Hepatocyte (in vitro differentiated cells): Measurements from ENCODE around the gene CRLF2. TPM values are rescaled to one million over a fixed set of nuclear protein-coding genes. Genes with fewer than 3 reads are reported as not detected.
"Not testable (repeated sequence)": the region's sequence is repeated elsewhere in the genome, so short reads cannot be mapped to it uniquely, and the experiment has no call there.

Experiments
- DNase-seq: peaks from one replicate; pipeline ENCODE4 v3.0.0-alpha.2; 2016; ENCODE audit warnings: low spot score
- H2AFZ ChIP-seq: fragments of 200-600 bp; sonication (generic); 2 replicates; pipeline ENCODE4 v1.6.0; 2016; ENCODE audit warnings: antibody characterized with exemption, mild to moderate bottlenecking
- H3K27ac ChIP-seq: fragments of 200-600 bp; sonication (generic); 2 replicates; pipeline ENCODE4 v1.5.1; 2016; ENCODE audit warnings: mild to moderate bottlenecking
- H3K27me3 ChIP-seq: fragments of 200-600 bp; sonication (generic); 2 replicates; pipeline ENCODE4 v1.6.1; 2016
- H3K36me3 ChIP-seq: fragments of 200-600 bp; sonication (generic); replicated peaks from 2 replicates; pipeline ENCODE4 v1.5.1; 2016; ENCODE audit warnings: low read depth; ENCODE audit not compliant: insufficient read depth
- H3K4me1 ChIP-seq: fragments of 200-600 bp; sonication (generic); 2 replicates; pipeline ENCODE4 v1.5.1; 2016; ENCODE audit warnings: mild to moderate bottlenecking, moderate library complexity; ENCODE audit not compliant: insufficient read depth
- H3K4me2 ChIP-seq: fragments of 200-600 bp; sonication (generic); 2 replicates; pipeline ENCODE4 v1.6.0; 2016
- H3K4me3 ChIP-seq: fragments of 200-600 bp; sonication (generic); 2 replicates; pipeline ENCODE4 v1.5.1; 2016; ENCODE audit warnings: mild to moderate bottlenecking
- H3K79me2 ChIP-seq: fragments of 200-600 bp; sonication (generic); 2 replicates; pipeline ENCODE4 v1.6.0; 2017; ENCODE audit warnings: mild to moderate bottlenecking
- H3K9me2 ChIP-seq: fragments of 200-600 bp; sonication (generic); replicated peaks from 2 replicates; pipeline ENCODE4 v1.6.0; 2017; ENCODE audit warnings: mild to moderate bottlenecking; ENCODE audit not compliant: insufficient read depth
- H3K9me3 ChIP-seq: fragments of 200-600 bp; sonication (generic); 2 replicates; pipeline ENCODE4 v1.5.1; 2016; ENCODE audit warnings: low read depth, mild to moderate bottlenecking
- H4K20me1 ChIP-seq: fragments of 200-600 bp; sonication (generic); 2 replicates; pipeline ENCODE4 v1.6.0; 2016; ENCODE audit warnings: mild to moderate bottlenecking; ENCODE audit not compliant: insufficient read depth, poor library complexity, severe bottlenecking
- EZH2 ChIP-seq: fragments of 200-600 bp; sonication (generic); IDR thresholded peaks from 2 replicates; pipeline ENCODE4 v1.6.1; 2016; ENCODE audit warnings: antibody characterized with exemption, mild to moderate bottlenecking, borderline replicate concordance
- EZH2phosphoT487 ChIP-seq: fragments of 200-600 bp; sonication (generic); IDR thresholded peaks from one replicate; pipeline ENCODE4 v1.6.1; 2018; ENCODE audit warnings: antibody characterized with exemption, mild to moderate bottlenecking, low read depth, moderate library complexity; ENCODE audit not compliant: unreplicated experiment, severe bottlenecking
- WGBS: methylation state at CpG from one replicate; pipeline ENCODE4 v1.1.6; 2016; ENCODE audit warnings: low lambda C conversion rate; ENCODE audit errors: missing lambda C conversion rate; 5-methylcytosine and 5-hydroxymethylcytosine counted together
- polyA plus RNA-seq: library from polyadenylated mRNA; unstranded; fragments of >200 nt; fragmentation: Nextera tagmentation; extraction: Ambion mirVana; gene quantifications from 2 replicates; pipeline ENCODE4 v1.2.1, GENCODE V29; 2016
- total RNA-seq: library from RNA; depleted of rRNA; stranded (reverse); fragments of >200 nt; gene quantifications from 2 replicates; pipeline ENCODE4 v1.2.3, GENCODE V29; 2014
- TF ChIP-seq, protein P1 (sequence below): fragments of 200-600 bp; sonication (generic); IDR thresholded peaks from 2 replicates; pipeline ENCODE4 v1.5.1; 2016; ENCODE audit warnings: antibody characterized with exemption, mild to moderate bottlenecking; ENCODE audit not compliant: poor library complexity

The CRLF2 gene
- total and polyA plus RNA-seq, 2 experiments from 2014 or later = not detected

DNA sequence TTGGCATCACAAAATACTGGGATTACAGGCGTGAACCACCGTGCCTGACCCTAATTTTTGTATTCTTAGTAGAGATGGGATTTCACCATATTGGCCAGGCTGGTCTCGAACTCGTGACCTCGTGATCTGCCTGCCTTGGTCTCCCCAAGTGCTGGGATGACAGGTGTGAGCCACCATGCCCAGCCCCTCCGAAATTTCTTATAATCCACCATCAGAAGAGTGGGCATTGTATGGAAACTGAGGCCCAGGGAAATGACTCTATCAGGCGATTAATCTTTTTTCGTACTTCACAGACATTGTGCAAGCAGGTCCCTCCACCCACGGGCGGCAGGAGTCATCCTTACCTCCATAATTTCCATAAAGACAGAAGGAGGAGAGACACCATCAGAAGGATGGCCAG lies 16.0 kb downstream of the CRLF2 start:
- no peaks in the 10 kb centered on the region for H3K36me3 ChIP-seq
- no peaks in the 10 kb centered on the region for H4K20me1 ChIP-seq
- no peak overlapping the region for H3K4me2 ChIP-seq
- H3K9me3 ChIP-seq = no peaks in the 10 kb centered on the region
- WGBS = 83% methylated on average over 10 of the region's 10 CpGs
- no peaks in the 10 kb centered on the region for H3K27me3 ChIP-seq
- no peak for TF ChIP-seq EZH2phosphoT487
- H3K79me2 ChIP-seq = no peaks in the 10 kb centered on the region
- H3K27ac ChIP-seq = no peak overlapping the region
- H3K4me3 ChIP-seq = no peak overlapping the region
- H3K4me1 ChIP-seq = no peaks in the 10 kb centered on the region
- no peak for DNase-seq
- H3K9me2 ChIP-seq = no peaks in the 10 kb centered on the region
- no peak overlapping the region for H2AFZ ChIP-seq

DNA sequence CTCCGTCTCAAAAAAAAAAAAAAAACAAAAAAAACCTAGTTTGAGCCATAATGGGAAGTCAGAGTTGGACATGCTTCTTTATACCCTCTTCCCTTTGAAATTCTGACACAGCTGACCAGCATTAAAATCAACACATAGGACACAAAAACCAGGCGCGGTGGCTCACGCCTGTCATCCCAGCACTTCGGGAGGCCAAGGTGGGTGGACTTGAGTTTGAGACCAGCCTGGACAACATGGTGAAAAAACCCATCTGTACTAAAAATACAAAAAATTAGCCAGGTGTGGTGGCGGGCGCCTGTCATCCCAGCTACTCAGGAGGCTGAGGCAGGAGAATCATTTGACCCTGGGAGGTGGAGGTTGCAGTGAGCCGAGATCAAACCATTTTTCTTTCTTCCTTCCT lies 20.3 kb downstream of the CRLF2 start:
- not testable (repeated sequence) for H2AFZ ChIP-seq, DNase-seq, H3K9me3 ChIP-seq, H3K27me3 ChIP-seq, H3K4me2 ChIP-seq, H3K36me3 ChIP-seq, H4K20me1 ChIP-seq, H3K4me1 ChIP-seq, H3K4me3 ChIP-seq, H3K9me2 ChIP-seq, H3K79me2 ChIP-seq, H3K27ac ChIP-seq
- WGBS = 86% methylated on average over 6 of the region's 8 CpGs

DNA sequence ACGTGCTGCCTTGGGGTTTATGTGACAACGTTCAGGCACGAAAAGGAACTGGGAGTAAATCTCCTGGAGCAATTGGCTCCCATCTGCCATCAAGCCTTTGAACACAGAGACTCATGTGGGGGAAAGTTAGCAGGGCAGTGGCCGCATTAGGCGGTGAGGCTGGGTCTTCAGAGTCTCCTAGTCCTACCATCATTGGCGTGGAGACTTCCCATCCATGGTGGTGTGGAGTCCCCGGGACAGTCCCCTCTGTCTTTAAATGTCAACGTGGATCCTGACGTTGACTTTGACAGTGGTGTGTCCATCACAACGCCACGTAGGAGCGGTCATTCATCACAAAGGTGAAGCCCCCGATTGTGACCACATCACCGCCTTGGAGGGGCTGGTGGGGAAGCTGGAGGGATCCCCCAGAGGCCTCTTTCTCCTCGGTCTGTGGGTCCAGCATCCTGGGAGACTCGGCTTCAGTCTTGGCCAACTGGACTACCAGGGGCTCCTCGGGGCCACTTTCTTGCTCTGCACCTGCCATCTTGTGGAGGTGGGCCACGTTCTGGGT lies 21.8 kb downstream of the CRLF2 start:
- TF ChIP-seq, protein P1, sequence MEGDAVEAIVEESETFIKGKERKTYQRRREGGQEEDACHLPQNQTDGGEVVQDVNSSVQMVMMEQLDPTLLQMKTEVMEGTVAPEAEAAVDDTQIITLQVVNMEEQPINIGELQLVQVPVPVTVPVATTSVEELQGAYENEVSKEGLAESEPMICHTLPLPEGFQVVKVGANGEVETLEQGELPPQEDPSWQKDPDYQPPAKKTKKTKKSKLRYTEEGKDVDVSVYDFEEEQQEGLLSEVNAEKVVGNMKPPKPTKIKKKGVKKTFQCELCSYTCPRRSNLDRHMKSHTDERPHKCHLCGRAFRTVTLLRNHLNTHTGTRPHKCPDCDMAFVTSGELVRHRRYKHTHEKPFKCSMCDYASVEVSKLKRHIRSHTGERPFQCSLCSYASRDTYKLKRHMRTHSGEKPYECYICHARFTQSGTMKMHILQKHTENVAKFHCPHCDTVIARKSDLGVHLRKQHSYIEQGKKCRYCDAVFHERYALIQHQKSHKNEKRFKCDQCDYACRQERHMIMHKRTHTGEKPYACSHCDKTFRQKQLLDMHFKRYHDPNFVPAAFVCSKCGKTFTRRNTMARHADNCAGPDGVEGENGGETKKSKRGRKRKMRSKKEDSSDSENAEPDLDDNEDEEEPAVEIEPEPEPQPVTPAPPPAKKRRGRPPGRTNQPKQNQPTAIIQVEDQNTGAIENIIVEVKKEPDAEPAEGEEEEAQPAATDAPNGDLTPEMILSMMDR = no peak
- TF ChIP-seq EZH2 (no peak), EZH2phosphoT487 (no peak)
- WGBS = 82% methylated on average over 18 of the region's 18 CpGs

DNA sequence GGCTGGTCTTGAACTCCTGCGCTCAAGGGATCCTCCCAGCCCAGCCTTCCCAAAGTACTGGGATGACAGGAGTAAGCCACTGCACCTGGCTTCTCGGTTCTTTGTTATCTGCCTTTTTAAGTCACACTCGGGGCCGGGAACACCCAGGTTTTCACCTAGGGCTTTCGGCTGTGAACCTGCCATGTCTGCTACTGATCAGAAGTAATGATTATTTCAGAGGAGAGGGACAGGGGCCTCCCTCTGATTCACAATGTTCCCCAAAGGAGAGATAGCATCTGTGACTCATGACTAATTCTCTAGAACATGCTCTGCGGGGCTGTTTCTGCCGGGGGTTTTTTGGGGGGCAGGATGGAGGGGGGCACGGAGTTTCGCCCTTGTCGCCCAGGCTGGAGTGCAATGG lies 26.9 kb downstream of the CRLF2 start:
- WGBS = 70% methylated on average over 10 of the region's 10 CpGs
- Histone ChIP-seq H3K79me2 (no peaks in the 10 kb centered on the region), H3K4me3 (no peak overlapping the region), H3K9me2 (no peaks in the 10 kb centered on the region), H3K9me3 (no peaks in the 10 kb centered on the region), H2AFZ (no peak overlapping the region), H4K20me1 (no peaks in the 10 kb centered on the region), H3K4me1 (no peaks in the 10 kb centered on the region), H3K4me2 (no peak overlapping the region), H3K27ac (no peak overlapping the region), H3K27me3 (no peaks in the 10 kb centered on the region), H3K36me3 (no peaks in the 10 kb centered on the region)
- no peak for TF ChIP-seq EZH2
- TF ChIP-seq EZH2phosphoT487 = no peak
- TF ChIP-seq, protein P1 = no peak
- no peak for DNase-seq

More for the DNA sequence above, 21.8 kb downstream of the CRLF2 start:
- DNase-seq = no peak
- no peak overlapping the region for H3K27ac ChIP-seq
- H3K4me1 ChIP-seq = no peaks in the 10 kb centered on the region
- no peaks in the 10 kb centered on the region for H3K9me2 ChIP-seq
- H2AFZ ChIP-seq = no peak overlapping the region
- no peaks in the 10 kb centered on the region for H3K79me2 ChIP-seq
- no peaks in the 10 kb centered on the region for H3K36me3 ChIP-seq
- H3K4me3 ChIP-seq = no peak overlapping the region
- H3K4me2 ChIP-seq = no peak overlapping the region
- no peaks in the 10 kb centered on the region for H4K20me1 ChIP-seq
- H3K9me3 ChIP-seq = no peaks in the 10 kb centered on the region
- H3K27me3 ChIP-seq = no peaks in the 10 kb centered on the region
